Neuron (in vitro differentiated cells): Measurements from ENCODE around the gene ZNF488.

ENCODE experiments used
- H2AFZ ChIP-seq: one replicate; pipeline ENCODE4 v1.6.1; 2013; ENCODE audit warnings: low read depth, mild to moderate bottlenecking, inconsistent platforms, low read length, moderate library complexity
- H3K27me3 ChIP-seq: one replicate; pipeline ENCODE4 v1.6.1; 2013; ENCODE audit warnings: low read length; ENCODE audit not compliant: insufficient read depth
- H3K36me3 ChIP-seq: one replicate; pipeline ENCODE4 v1.6.1; 2013; ENCODE audit warnings: low read length; ENCODE audit not compliant: insufficient read depth
- H3K4me1 ChIP-seq: one replicate; pipeline ENCODE4 v1.6.1; 2013; ENCODE audit warnings: low read length; ENCODE audit not compliant: insufficient read depth
- H3K4me3 ChIP-seq: 2 replicates; pipeline ENCODE4 v1.5.1; 2013; ENCODE audit warnings: mild to moderate bottlenecking, low read length, moderate library complexity
- H3K9me3 ChIP-seq: one replicate; pipeline ENCODE4 v1.6.1; 2013; ENCODE audit warnings: low read length

The ZNF488 gene

GRCh38 chr10:47414752-47415519, 30.8 kb upstream of the ZNF488 start:
- H3K4me3 ChIP-seq = no peak overlapping the region
- H3K36me3 ChIP-seq = no peaks in the 10 kb centered on the region
- no peaks in the 10 kb centered on the region for H3K9me3 ChIP-seq
- H3K4me1 ChIP-seq = no peaks in the 10 kb centered on the region
- no peak overlapping the region for H2AFZ ChIP-seq
- no peaks in the 10 kb centered on the region for H3K27me3 ChIP-seq

- Histone ChIP-seq H3K36me3 (no peaks in the 10 kb centered on the region), H3K9me3 (no peaks in the 10 kb centered on the region), H3K4me3 (no peak overlapping the region), H3K27me3 (no peaks in the 10 kb centered on the region), H2AFZ (no peak overlapping the region), H3K4me1 (peaks cover 2% of the 10 kb centered on the region)
Observed at GRCh38 chr10:47414227-47414592, 30.1 kb upstream of the ZNF488 start.

- H3K9me3 ChIP-seq = no peaks in the 10 kb centered on the region
- no peak overlapping the region for H2AFZ ChIP-seq
- no peak overlapping the region for H3K4me3 ChIP-seq
Observed at GRCh38 chr10:47413531-47414226, 29.6 kb upstream of the ZNF488 start.

GRCh38 chr10:47412869-47413268, 28.8 kb upstream of the ZNF488 start:
- Histone ChIP-seq H3K4me3 (no peak overlapping the region), H3K27me3 (no peaks in the 10 kb centered on the region), H2AFZ (no peak overlapping the region), H3K36me3 (no peaks in the 10 kb centered on the region), H3K4me1 (peaks cover 4% of the 10 kb centered on the region), H3K9me3 (no peaks in the 10 kb centered on the region)

More at GRCh38 chr10:47413531-47414226, 29.6 kb upstream of the ZNF488 start:
- Histone ChIP-seq H3K27me3 (no peaks in the 10 kb centered on the region), H3K36me3 (no peaks in the 10 kb centered on the region), H3K4me1 (peaks cover 4% of the 10 kb centered on the region)

- H3K4me3 ChIP-seq = no peak overlapping the region
- H3K9me3 ChIP-seq = no peaks in the 10 kb centered on the region
- no peaks in the 10 kb centered on the region for H3K36me3 ChIP-seq
- H3K27me3 ChIP-seq = no peaks in the 10 kb centered on the region
- H3K4me1 ChIP-seq = peaks cover 4% of the 10 kb centered on the region
- no peak overlapping the region for H2AFZ ChIP-seq
Observed at GRCh38 chr10:47412177-47412730, 28.2 kb upstream of the ZNF488 start.

- Histone ChIP-seq H3K9me3 (no peaks in the 10 kb centered on the region), H3K27me3 (no peaks in the 10 kb centered on the region), H2AFZ (no peak overlapping the region), H3K4me1 (peaks cover 4% of the 10 kb centered on the region), H3K36me3 (no peaks in the 10 kb centered on the region), H3K4me3 (no peak overlapping the region)
Observed at GRCh38 chr10:47410862-47411261, 26.8 kb upstream of the ZNF488 start.

GRCh38 chr10:47410271-47410670, 26.2 kb upstream of the ZNF488 start:
- Histone ChIP-seq H3K27me3 (no peaks in the 10 kb centered on the region), H3K4me1 (peaks cover 4% of the 10 kb centered on the region), H3K9me3 (no peaks in the 10 kb centered on the region), H3K4me3 (no peak overlapping the region), H2AFZ (no peak overlapping the region), H3K36me3 (no peaks in the 10 kb centered on the region)

GRCh38 chr10:47409866-47410256, 25.8 kb upstream of the ZNF488 start:
- Histone ChIP-seq H3K27me3 (no peaks in the 10 kb centered on the region), H3K36me3 (no peaks in the 10 kb centered on the region), H3K4me1 (peaks cover 4% of the 10 kb centered on the region), H2AFZ (no peak overlapping the region), H3K9me3 (no peaks in the 10 kb centered on the region), H3K4me3 (no peak overlapping the region)

GRCh38 chr10:47409171-47409865, 25.2 kb upstream of the ZNF488 start:
- peaks cover 4% of the 10 kb centered on the region for H3K4me1 ChIP-seq
- H3K4me3 ChIP-seq = no peak overlapping the region
- H3K27me3 ChIP-seq = no peaks in the 10 kb centered on the region
- no peaks in the 10 kb centered on the region for H3K36me3 ChIP-seq
- H3K9me3 ChIP-seq = no peaks in the 10 kb centered on the region
- H2AFZ ChIP-seq = no peak overlapping the region

- H3K36me3 ChIP-seq = no peaks in the 10 kb centered on the region
- H3K4me3 ChIP-seq = no peak overlapping the region
- H3K9me3 ChIP-seq = no peaks in the 10 kb centered on the region
- H2AFZ ChIP-seq = no peak overlapping the region
- H3K4me1 ChIP-seq = peaks cover 4% of the 10 kb centered on the region
- no peaks in the 10 kb centered on the region for H3K27me3 ChIP-seq
Observed at GRCh38 chr10:47408606-47409005, 24.5 kb upstream of the ZNF488 start.

GRCh38 chr10:47406870-47407691, 23.0 kb upstream of the ZNF488 start:
- Histone ChIP-seq H3K36me3 (no peaks in the 10 kb centered on the region), H3K9me3 (no peaks in the 10 kb centered on the region), H2AFZ (no peak overlapping the region), H3K4me3 (no peak overlapping the region), H3K4me1 (peaks cover 17% of the 10 kb centered on the region), H3K27me3 (no peaks in the 10 kb centered on the region)

GRCh38 chr10:47406548-47406869, 22.4 kb upstream of the ZNF488 start:
- no peak overlapping the region for H2AFZ ChIP-seq
- H3K9me3 ChIP-seq = no peaks in the 10 kb centered on the region
- H3K36me3 ChIP-seq = no peaks in the 10 kb centered on the region
- no peaks in the 10 kb centered on the region for H3K27me3 ChIP-seq
- peaks cover 19% of the 10 kb centered on the region for H3K4me1 ChIP-seq
- H3K4me3 ChIP-seq = no peak overlapping the region
